WTC11 (cell line): ENCODE results near the gene SHBG. TPM values are rescaled to one million over a fixed set of nuclear protein-coding genes. Genes with fewer than 3 reads are reported as not detected.

ENCODE experiments used
- CREM ChIP-seq: sonication (generic); formaldehyde crosslinking; IDR thresholded peaks from 2 replicates; pipeline ENCODE4 v1.8.1; 2022; ENCODE audit warnings: mild to moderate bottlenecking, missing genetic modification reagents, moderate library complexity
- EMX1 ChIP-seq: fragments of 250-450 bp; sonication (Bioruptor Pico); IDR thresholded peaks from 2 replicates; pipeline ENCODE4 v1.8.0; 2021; ENCODE audit warnings: mild to moderate bottlenecking
- FOXJ3 ChIP-seq: sonication (generic); formaldehyde crosslinking; IDR thresholded peaks from 2 replicates; pipeline ENCODE4 v1.9.0; 2021; ENCODE audit warnings: missing genetic modification reagents, mild to moderate bottlenecking, borderline replicate concordance
- FOXK1 ChIP-seq: sonication (generic); formaldehyde crosslinking; IDR thresholded peaks from 2 replicates; pipeline ENCODE4 v1.8.0; 2022; ENCODE audit warnings: mild to moderate bottlenecking, moderate library complexity, missing genetic modification reagents
- FOXP1 ChIP-seq: sonication (generic); formaldehyde crosslinking; IDR thresholded peaks from 2 replicates; pipeline ENCODE4 v1.8.0; 2022; ENCODE audit warnings: missing genetic modification reagents, mild to moderate bottlenecking, moderate library complexity, borderline replicate concordance
- GRHL2 ChIP-seq: fragments of 250-450 bp; sonication (Bioruptor Pico); IDR thresholded peaks from 2 replicates; pipeline ENCODE4 v1.8.0; 2022; ENCODE audit warnings: mild to moderate bottlenecking, moderate library complexity; ENCODE audit not compliant: insufficient replicate concordance, severe bottlenecking
- IRF2 ChIP-seq: sonication (generic); formaldehyde crosslinking; IDR thresholded peaks from 2 replicates; pipeline ENCODE4 v1.8.0; 2022; ENCODE audit warnings: low read depth, missing genetic modification reagents, borderline replicate concordance
- NFATC4 ChIP-seq: fragments of 250-450 bp; sonication (Bioruptor Pico); IDR thresholded peaks from 2 replicates; pipeline ENCODE4 v1.9.0; 2021; ENCODE audit warnings: mild to moderate bottlenecking
- NFE2L1 ChIP-seq: sonication (generic); formaldehyde crosslinking; IDR thresholded peaks from 2 replicates; pipeline ENCODE4 v1.8.1; 2023; ENCODE audit warnings: missing genetic modification reagents
- NR2C2 ChIP-seq: sonication (generic); formaldehyde crosslinking; IDR thresholded peaks from 2 replicates; pipeline ENCODE4 v1.8.0; 2022; ENCODE audit warnings: mild to moderate bottlenecking, missing genetic modification reagents
- TCF7 ChIP-seq: sonication (generic); formaldehyde crosslinking; IDR thresholded peaks from 2 replicates; pipeline ENCODE4 v1.8.0; 2022; ENCODE audit warnings: mild to moderate bottlenecking, low read depth, missing genetic modification reagents, moderate library complexity
- ZNF121 ChIP-seq: sonication (generic); formaldehyde crosslinking; IDR thresholded peaks from 2 replicates; pipeline ENCODE4 v1.8.0; 2023; ENCODE audit warnings: missing genetic modification reagents
- ZNF219 ChIP-seq: sonication (generic); formaldehyde crosslinking; IDR thresholded peaks from 2 replicates; pipeline ENCODE4 v1.8.0; 2023; ENCODE audit warnings: missing genetic modification reagents, mild to moderate bottlenecking, borderline replicate concordance
- ZNF232 ChIP-seq: sonication (generic); formaldehyde crosslinking; IDR thresholded peaks from 2 replicates; pipeline ENCODE4 v1.8.0; 2022; ENCODE audit warnings: mild to moderate bottlenecking, missing genetic modification reagents
- ZNF396 ChIP-seq: fragments of 250-450 bp; sonication (Bioruptor Pico); IDR thresholded peaks from 2 replicates; pipeline ENCODE4 v1.8.0; 2021; ENCODE audit warnings: mild to moderate bottlenecking, moderate library complexity, borderline replicate concordance
- total RNA-seq: library from RNA; stranded (reverse); gene quantifications from 3 replicates; pipeline ENCODE4 v1.2.3, GENCODE V29; 2021
- TF ChIP-seq, protein P1 (sequence below): sonication (generic); formaldehyde crosslinking; IDR thresholded peaks from 2 replicates; pipeline ENCODE4 v1.8.0; 2022; ENCODE audit warnings: mild to moderate bottlenecking, missing genetic modification reagents
- TF ChIP-seq, protein P2 (sequence below): sonication (generic); formaldehyde crosslinking; IDR thresholded peaks from 2 replicates; pipeline ENCODE4 v1.8.1; 2023; ENCODE audit warnings: mild to moderate bottlenecking, missing genetic modification reagents
- TF ChIP-seq, protein P3 (sequence below): sonication (generic); formaldehyde crosslinking; IDR thresholded peaks from 2 replicates; pipeline ENCODE4 v1.8.1; 2023; ENCODE audit warnings: mild to moderate bottlenecking, missing genetic modification reagents, borderline replicate concordance
- TF ChIP-seq, protein P4 (sequence below): fragments of 250-450 bp; sonication (Bioruptor Pico); IDR thresholded peaks from 2 replicates; pipeline ENCODE4 v2.1.2; 2022; ENCODE audit warnings: mild to moderate bottlenecking, moderate library complexity
- TF ChIP-seq, protein P5 (sequence below): sonication (generic); formaldehyde crosslinking; IDR thresholded peaks from 2 replicates; pipeline ENCODE4 v1.8.1; 2022; ENCODE audit warnings: missing genetic modification reagents, borderline replicate concordance
- TF ChIP-seq, protein P6 (sequence below): fragments of 250-450 bp; sonication (Bioruptor Pico); IDR thresholded peaks from 2 replicates; pipeline ENCODE4 v1.9.0; 2021; ENCODE audit warnings: moderate library complexity, mild to moderate bottlenecking, inconsistent platforms, borderline replicate concordance
- TF ChIP-seq, protein P7 (sequence below): sonication (generic); formaldehyde crosslinking; IDR thresholded peaks from 2 replicates; pipeline ENCODE4 v1.8.1; 2023; ENCODE audit warnings: mild to moderate bottlenecking, missing genetic modification reagents, moderate library complexity
- TF ChIP-seq, protein P8 (sequence below): fragments of 200-600 bp; IDR thresholded peaks from 2 replicates; pipeline ENCODE4 v1.8.0; 2022; ENCODE audit warnings: antibody characterized with exemption
- TF ChIP-seq, protein P9 (sequence below): fragments of 250-450 bp; sonication (Bioruptor Pico); IDR thresholded peaks from 2 replicates; pipeline ENCODE4 v1.9.0; 2021; ENCODE audit warnings: mild to moderate bottlenecking

SHBG gene
- total RNA-seq, 1 experiment from 2014 or later = 0.83 TPM

DNA sequence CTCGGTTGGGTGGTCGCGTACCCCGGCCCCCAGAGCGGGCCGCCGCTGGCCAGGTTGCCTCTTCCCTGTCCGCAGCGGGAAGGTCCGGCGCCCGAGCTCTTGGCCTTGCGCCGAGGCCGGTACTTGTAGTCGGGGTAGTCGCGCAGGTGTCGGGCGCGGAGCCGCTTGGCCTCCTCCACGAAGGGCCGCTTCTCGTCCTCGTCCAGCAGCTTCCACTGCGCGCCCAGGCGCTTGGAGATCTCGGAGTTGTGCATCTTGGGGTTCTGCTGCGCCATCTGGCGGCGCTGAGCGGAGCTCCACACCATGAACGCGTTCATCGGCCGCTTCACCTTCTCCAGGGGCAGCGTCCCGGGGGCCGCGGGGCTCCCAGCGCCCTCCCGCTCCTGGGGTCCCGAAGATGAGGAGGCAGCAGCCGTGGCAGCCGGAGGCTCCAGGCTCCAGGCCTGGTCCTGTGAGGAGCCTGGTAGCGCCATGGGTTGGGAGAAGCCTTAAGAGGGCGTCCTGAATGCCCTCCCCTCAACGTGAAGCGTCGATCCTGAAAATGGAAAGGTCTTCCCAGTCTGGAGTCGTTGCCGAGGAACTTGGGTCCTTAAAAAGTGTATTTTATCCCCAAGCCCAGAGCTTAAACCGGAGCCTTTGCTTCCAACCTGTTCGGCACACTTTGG is 40.6 kb upstream of the SHBG start (continued):
- TF ChIP-seq TCF7 (CRISPR knock-in tag) = no peak
- TF ChIP-seq, protein P1, sequence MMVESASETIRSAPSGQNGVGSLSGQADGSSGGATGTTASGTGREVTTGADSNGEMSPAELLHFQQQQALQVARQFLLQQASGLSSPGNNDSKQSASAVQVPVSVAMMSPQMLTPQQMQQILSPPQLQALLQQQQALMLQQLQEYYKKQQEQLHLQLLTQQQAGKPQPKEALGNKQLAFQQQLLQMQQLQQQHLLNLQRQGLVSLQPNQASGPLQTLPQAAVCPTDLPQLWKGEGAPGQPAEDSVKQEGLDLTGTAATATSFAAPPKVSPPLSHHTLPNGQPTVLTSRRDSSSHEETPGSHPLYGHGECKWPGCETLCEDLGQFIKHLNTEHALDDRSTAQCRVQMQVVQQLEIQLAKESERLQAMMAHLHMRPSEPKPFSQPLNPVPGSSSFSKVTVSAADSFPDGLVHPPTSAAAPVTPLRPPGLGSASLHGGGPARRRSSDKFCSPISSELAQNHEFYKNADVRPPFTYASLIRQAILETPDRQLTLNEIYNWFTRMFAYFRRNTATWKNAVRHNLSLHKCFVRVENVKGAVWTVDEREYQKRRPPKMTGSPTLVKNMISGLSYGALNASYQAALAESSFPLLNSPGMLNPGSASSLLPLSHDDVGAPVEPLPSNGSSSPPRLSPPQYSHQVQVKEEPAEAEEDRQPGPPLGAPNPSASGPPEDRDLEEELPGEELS (CRISPR knock-in tag) = no peak; the same call in 1 of the 2 replicates
- TF ChIP-seq, protein P2, sequence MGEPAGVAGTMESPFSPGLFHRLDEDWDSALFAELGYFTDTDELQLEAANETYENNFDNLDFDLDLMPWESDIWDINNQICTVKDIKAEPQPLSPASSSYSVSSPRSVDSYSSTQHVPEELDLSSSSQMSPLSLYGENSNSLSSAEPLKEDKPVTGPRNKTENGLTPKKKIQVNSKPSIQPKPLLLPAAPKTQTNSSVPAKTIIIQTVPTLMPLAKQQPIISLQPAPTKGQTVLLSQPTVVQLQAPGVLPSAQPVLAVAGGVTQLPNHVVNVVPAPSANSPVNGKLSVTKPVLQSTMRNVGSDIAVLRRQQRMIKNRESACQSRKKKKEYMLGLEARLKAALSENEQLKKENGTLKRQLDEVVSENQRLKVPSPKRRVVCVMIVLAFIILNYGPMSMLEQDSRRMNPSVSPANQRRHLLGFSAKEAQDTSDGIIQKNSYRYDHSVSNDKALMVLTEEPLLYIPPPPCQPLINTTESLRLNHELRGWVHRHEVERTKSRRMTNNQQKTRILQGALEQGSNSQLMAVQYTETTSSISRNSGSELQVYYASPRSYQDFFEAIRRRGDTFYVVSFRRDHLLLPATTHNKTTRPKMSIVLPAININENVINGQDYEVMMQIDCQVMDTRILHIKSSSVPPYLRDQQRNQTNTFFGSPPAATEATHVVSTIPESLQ (CRISPR knock-in tag) = no peak
- no peak for TF ChIP-seq NFATC4 (CRISPR knock-in tag)
- TF ChIP-seq GRHL2 (CRISPR knock-in tag) = no peak
- TF ChIP-seq, protein P3, sequence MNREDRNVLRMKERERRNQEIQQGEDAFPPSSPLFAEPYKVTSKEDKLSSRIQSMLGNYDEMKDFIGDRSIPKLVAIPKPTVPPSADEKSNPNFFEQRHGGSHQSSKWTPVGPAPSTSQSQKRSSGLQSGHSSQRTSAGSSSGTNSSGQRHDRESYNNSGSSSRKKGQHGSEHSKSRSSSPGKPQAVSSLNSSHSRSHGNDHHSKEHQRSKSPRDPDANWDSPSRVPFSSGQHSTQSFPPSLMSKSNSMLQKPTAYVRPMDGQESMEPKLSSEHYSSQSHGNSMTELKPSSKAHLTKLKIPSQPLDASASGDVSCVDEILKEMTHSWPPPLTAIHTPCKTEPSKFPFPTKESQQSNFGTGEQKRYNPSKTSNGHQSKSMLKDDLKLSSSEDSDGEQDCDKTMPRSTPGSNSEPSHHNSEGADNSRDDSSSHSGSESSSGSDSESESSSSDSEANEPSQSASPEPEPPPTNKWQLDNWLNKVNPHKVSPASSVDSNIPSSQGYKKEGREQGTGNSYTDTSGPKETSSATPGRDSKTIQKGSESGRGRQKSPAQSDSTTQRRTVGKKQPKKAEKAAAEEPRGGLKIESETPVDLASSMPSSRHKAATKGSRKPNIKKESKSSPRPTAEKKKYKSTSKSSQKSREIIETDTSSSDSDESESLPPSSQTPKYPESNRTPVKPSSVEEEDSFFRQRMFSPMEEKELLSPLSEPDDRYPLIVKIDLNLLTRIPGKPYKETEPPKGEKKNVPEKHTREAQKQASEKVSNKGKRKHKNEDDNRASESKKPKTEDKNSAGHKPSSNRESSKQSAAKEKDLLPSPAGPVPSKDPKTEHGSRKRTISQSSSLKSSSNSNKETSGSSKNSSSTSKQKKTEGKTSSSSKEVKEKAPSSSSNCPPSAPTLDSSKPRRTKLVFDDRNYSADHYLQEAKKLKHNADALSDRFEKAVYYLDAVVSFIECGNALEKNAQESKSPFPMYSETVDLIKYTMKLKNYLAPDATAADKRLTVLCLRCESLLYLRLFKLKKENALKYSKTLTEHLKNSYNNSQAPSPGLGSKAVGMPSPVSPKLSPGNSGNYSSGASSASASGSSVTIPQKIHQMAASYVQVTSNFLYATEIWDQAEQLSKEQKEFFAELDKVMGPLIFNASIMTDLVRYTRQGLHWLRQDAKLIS (CRISPR knock-in tag) = no peak
- TF ChIP-seq ZNF396 (CRISPR knock-in tag) = no peak
- TF ChIP-seq FOXK1 (CRISPR knock-in tag) = no peak
- TF ChIP-seq CREM (CRISPR knock-in tag) = no peak
- TF ChIP-seq, protein P4, sequence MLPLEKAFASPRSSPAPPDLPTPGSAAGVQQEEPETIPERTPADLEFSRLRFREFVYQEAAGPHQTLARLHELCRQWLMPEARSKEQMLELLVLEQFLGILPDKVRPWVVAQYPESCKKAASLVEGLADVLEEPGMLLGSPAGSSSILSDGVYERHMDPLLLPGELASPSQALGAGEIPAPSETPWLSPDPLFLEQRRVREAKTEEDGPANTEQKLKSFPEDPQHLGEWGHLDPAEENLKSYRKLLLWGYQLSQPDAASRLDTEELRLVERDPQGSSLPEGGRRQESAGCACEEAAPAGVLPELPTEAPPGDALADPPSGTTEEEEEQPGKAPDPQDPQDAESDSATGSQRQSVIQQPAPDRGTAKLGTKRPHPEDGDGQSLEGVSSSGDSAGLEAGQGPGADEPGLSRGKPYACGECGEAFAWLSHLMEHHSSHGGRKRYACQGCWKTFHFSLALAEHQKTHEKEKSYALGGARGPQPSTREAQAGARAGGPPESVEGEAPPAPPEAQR (CRISPR knock-in tag) = no peak
- no peak for TF ChIP-seq NFE2L1
- TF ChIP-seq, protein P5, sequence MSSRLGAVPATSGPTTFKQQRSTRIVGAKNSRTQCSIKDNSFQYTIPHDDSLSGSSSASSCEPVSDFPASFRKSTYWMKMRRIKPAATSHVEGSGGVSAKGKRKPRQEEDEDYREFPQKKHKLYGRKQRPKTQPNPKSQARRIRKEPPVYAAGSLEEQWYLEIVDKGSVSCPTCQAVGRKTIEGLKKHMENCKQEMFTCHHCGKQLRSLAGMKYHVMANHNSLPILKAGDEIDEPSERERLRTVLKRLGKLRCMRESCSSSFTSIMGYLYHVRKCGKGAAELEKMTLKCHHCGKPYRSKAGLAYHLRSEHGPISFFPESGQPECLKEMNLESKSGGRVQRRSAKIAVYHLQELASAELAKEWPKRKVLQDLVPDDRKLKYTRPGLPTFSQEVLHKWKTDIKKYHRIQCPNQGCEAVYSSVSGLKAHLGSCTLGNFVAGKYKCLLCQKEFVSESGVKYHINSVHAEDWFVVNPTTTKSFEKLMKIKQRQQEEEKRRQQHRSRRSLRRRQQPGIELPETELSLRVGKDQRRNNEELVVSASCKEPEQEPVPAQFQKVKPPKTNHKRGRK (CRISPR knock-in tag) = no peak
- TF ChIP-seq, protein P6, sequence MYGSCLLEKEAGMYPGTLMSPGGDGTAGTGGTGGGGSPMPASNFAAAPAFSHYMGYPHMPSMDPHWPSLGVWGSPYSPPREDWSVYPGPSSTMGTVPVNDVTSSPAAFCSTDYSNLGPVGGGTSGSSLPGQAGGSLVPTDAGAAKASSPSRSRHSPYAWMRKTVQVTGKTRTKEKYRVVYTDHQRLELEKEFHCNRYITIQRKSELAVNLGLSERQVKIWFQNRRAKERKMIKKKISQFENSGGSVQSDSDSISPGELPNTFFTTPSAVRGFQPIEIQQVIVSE = no peak
- TF ChIP-seq ZNF121 = no peak
- TF ChIP-seq EMX1 (CRISPR knock-in tag) = no peak
- no peak for TF ChIP-seq NR2C2 (CRISPR knock-in tag)
- TF ChIP-seq, protein P7, sequence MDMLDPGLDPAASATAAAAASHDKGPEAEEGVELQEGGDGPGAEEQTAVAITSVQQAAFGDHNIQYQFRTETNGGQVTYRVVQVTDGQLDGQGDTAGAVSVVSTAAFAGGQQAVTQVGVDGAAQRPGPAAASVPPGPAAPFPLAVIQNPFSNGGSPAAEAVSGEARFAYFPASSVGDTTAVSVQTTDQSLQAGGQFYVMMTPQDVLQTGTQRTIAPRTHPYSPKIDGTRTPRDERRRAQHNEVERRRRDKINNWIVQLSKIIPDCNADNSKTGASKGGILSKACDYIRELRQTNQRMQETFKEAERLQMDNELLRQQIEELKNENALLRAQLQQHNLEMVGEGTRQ (CRISPR knock-in tag) = no peak
- TF ChIP-seq, protein P8, sequence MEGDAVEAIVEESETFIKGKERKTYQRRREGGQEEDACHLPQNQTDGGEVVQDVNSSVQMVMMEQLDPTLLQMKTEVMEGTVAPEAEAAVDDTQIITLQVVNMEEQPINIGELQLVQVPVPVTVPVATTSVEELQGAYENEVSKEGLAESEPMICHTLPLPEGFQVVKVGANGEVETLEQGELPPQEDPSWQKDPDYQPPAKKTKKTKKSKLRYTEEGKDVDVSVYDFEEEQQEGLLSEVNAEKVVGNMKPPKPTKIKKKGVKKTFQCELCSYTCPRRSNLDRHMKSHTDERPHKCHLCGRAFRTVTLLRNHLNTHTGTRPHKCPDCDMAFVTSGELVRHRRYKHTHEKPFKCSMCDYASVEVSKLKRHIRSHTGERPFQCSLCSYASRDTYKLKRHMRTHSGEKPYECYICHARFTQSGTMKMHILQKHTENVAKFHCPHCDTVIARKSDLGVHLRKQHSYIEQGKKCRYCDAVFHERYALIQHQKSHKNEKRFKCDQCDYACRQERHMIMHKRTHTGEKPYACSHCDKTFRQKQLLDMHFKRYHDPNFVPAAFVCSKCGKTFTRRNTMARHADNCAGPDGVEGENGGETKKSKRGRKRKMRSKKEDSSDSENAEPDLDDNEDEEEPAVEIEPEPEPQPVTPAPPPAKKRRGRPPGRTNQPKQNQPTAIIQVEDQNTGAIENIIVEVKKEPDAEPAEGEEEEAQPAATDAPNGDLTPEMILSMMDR = peak; percentile 87
- TF ChIP-seq IRF2 (CRISPR knock-in tag) = no peak
- TF ChIP-seq ZNF232 (CRISPR knock-in tag) = no peak
- TF ChIP-seq FOXP1 = no peak
- TF ChIP-seq ZNF219 (CRISPR knock-in tag) = no peak
- TF ChIP-seq, protein P9, sequence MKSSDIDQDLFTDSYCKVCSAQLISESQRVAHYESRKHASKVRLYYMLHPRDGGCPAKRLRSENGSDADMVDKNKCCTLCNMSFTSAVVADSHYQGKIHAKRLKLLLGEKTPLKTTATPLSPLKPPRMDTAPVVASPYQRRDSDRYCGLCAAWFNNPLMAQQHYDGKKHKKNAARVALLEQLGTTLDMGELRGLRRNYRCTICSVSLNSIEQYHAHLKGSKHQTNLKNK (CRISPR knock-in tag) = no peak
- TF ChIP-seq FOXJ3 (CRISPR knock-in tag) = no peak
